Colon (tissue), 2 donors: ENCODE measurements around the gene ZNF536.
"Not testable (repeated sequence)": the region's sequence is repeated elsewhere in the genome, so short reads cannot be mapped to it uniquely, and the experiment has no call there.

Experiments used
- FAIRE-seq: peaks from 2 replicates; lab custom pipeline; 2012; peaks lifted over from hg19 to GRCh38; lab: Jason Lieb, UNC
- donor health status: control.
- donor health status: control.

The ZNF536 gene

GRCh38 chr19:30390356-30390988 lies 18.3 kb downstream of the ZNF536 start:
- FAIRE-seq = no peak

GRCh38 chr19:30391052-30391451 lies 18.9 kb downstream of the ZNF536 start:
- FAIRE-seq = no peak

- FAIRE-seq = no peak
Measured at GRCh38 chr19:30391554-30392551, 19.7 kb downstream of the ZNF536 start.

- no peak for FAIRE-seq
Measured at GRCh38 chr19:30393046-30393445, 20.9 kb downstream of the ZNF536 start.

GRCh38 chr19:30393729-30394480 lies 21.7 kb downstream of the ZNF536 start:
- no peak for FAIRE-seq

GRCh38 chr19:30394481-30395151 lies 22.4 kb downstream of the ZNF536 start:
- FAIRE-seq = no peak

- no peak for FAIRE-seq
Measured at GRCh38 chr19:30395283-30395682, 23.1 kb downstream of the ZNF536 start.

- not testable (repeated sequence) for FAIRE-seq
Measured at GRCh38 chr19:30398539-30398938, 26.4 kb downstream of the ZNF536 start.

GRCh38 chr19:30401956-30402355 lies 29.8 kb downstream of the ZNF536 start:
- FAIRE-seq = no peak

- no peak for FAIRE-seq
Measured at GRCh38 chr19:30402436-30403202, 30.4 kb downstream of the ZNF536 start.

- FAIRE-seq = no peak
Measured at GRCh38 chr19:30403203-30403985, 31.2 kb downstream of the ZNF536 start.

GRCh38 chr19:30406220-30407067 lies 34.3 kb downstream of the ZNF536 start:
- no peak for FAIRE-seq

- no peak for FAIRE-seq
Measured at GRCh38 chr19:30407068-30407709, 35.0 kb downstream of the ZNF536 start.

GRCh38 chr19:30408734-30409301 lies 36.6 kb downstream of the ZNF536 start:
- no peak for FAIRE-seq

GRCh38 chr19:30411714-30412113 lies 39.5 kb downstream of the ZNF536 start:
- peak; percentile 66 for FAIRE-seq

GRCh38 chr19:30416375-30416774 lies 44.2 kb downstream of the ZNF536 start:
- no peak for FAIRE-seq

GRCh38 chr19:30417166-30417565 lies 45.0 kb downstream of the ZNF536 start:
- FAIRE-seq = not testable (repeated sequence)

- no peak for FAIRE-seq
Measured at GRCh38 chr19:30419568-30420180, 47.5 kb downstream of the ZNF536 start.
